OCI-LY1 (cell line): ENCODE results near the gene UNG.

Source experiments
- CTCF ChIP-seq: fragments of 200-600 bp; sonication (generic), shearing (Covaris generic); IDR thresholded peaks from 2 replicates; pipeline ENCODE4 v1.5.1; 2017; ENCODE audit warnings: mild to moderate bottlenecking, antibody characterized with exemption, low read length, moderate library complexity, mixed read lengths
- EZH2 ChIP-seq: fragments of 200-600 bp; sonication (generic), shearing (Covaris generic); IDR thresholded peaks from 2 replicates; pipeline ENCODE4 v1.8.0; 2017; ENCODE audit warnings: borderline replicate concordance, mixed run types, mild to moderate bottlenecking, antibody characterized with exemption, low read length, moderate library complexity, mixed read lengths

DNA sequence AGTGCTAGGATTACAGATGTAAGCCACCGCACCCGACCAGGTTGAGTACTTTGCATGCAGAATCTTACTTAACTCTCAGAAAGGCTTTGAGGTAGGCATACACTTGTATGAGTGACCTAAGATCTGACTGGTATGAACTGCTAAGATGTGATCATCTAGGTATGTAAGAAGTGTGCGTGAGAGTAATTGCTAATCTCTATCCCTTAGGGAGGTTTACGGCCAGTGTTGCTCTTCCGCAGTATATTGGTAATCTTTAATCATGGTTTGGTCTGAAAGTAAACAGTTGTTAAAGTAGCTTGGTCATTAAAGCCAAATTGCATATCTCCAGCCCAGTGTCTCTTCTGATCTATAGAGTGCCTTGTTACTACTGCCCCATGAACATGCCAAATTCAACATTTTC lies 7.8 kb downstream of the UNG start:
- TF ChIP-seq CTCF (no peak), EZH2 (no peak)
